Right forelimb (tissue), 1 donor: Measurements from ENCODE around the gene DGCR2.
"Not testable (repeated sequence)": the region's sequence is repeated elsewhere in the genome, so short reads cannot be mapped to it uniquely, and the experiment has no call there.

Source experiments
- DNase-seq: peaks from one replicate; pipeline ENCODE4 v3.0.0-alpha.2; 2018

Gene DGCR2

DNA sequence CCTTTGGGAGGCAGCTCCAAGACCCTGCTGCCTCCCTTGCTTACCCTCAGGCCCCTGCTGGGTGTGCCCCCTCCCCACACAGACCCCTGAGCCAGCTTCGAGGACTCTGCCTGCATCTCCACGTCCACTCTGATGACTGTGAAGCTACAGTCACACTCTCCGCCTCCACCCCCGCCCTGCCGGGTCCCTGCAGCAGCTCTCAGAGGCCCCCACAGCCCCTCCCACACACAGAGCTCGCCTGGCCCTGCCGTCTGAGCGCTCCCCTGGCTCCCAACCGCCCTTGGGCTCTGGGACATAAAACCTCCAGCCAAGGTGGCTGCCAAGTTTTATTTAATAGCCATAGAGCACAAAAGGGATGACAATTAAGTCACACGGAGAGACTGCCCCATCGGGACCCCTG, 96.1 kb downstream of the DGCR2 start:
- DNase-seq = not testable (repeated sequence)

DNA sequence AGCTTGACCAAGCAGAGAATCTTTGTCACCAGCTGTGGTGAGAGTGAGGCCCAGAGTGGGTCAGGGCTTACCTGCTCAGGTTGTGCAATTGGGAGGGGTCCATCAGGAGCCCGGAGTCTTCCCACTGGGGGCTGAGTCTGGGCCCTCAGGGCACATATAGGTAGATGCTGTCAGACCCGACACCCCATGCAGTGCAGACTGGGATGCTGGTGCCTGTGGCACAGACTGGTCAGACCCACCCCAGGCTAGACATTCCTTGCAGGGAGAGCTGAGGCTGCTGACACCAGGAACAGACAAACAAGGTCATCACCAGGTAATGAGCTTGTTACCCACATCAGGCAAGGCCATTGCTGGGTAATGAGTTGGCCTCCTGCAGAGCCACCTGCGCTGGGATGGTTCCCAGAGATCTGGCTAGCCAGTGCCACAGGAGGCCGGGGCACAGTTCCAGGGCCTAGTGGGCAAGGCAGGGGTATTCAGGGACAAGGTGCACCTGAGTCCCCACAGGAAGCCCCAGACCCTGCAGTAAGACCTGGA, 97.2 kb downstream of the DGCR2 start:
- not testable (repeated sequence) for DNase-seq

DNA sequence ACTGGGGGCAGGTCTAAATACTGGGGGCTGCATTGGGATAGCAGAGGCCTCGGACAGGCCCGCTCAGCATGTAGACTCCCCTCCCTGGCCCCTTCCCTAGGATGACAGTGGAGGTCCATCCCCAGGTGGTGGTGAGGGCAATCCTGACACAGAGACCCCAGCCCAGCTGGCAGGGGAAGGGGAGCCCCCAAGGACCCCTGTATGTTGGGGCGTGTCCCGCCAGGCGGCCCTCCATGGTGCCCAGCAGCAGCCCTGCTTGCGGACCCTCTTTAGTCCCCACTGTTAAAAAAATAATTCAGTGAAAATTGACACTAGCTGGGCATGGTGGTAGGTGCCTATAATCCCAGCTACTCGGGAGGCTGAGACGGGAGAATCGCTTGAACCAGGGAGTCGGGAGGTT, 98.3 kb downstream of the DGCR2 start:
- DNase-seq = not testable (repeated sequence)

DNA sequence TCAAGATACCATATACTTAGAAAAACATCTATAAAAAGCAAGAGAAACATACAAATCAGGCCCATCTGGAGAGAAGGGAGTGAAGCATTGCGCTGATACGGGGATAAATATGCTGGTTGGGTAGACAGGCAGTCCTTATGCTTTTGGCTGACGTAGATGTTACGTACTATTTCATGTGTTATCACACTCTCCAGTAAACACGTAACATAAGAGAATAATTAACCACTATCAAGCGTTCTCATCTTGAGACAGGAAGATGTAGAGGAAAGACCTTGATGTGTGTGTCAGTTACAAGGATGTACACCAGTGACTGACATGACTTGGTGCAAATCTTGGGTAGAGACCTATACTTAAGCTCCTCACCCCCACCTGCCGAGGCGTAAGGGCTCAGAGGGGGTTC, 99.5 kb downstream of the DGCR2 start:
- DNase-seq = no peak

DNA sequence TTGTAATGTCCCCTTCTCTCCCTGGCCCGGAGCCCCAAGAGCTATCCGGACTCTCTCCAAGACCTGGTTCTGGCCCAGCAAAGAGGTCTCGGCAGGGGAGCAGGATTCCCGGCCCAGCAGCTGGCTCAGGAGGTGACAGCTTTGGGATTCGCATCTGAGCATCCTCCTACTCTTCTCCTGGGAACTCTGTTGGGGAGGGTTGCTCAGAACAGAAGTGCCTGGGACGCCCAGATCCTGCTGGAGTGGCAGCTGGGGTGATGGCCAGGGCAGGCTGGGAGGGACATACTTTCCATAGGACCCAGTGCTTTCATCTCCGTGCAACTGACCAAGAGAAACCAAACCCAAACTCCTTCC, 102.6 kb downstream of the DGCR2 start:
- DNase-seq = no peak

DNA sequence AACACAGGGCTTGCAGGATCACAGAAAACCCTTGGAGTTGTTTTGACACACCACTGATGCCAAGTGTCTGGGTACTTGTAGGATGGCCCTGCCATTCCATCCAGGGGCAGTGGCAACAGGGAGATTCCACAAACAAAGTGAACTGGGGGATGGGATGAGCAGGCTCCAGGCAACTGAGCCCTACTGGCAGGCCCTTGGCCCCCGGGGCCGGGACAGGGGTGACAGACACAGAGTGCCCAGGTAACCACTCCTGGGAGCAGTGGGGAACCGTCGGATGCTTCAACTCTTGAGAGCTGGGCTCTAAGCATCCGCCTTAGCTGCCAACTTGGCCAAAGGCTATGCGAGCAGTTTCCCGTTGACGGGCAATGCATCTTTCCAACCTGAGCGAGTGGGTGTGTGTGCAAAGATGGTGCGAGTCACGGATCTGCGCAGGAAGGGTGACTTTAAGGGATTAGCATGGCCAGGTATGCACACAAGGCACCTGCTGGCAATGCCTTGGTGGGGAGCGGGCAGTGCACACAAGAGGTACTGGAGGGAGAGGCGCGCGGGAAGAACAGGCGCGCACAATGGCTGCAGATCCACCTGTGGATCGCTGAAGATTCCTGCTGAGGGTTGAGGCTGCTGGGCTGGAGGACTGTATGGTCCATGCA, 103.1 kb downstream of the DGCR2 start:
- DNase-seq = no peak

DNA sequence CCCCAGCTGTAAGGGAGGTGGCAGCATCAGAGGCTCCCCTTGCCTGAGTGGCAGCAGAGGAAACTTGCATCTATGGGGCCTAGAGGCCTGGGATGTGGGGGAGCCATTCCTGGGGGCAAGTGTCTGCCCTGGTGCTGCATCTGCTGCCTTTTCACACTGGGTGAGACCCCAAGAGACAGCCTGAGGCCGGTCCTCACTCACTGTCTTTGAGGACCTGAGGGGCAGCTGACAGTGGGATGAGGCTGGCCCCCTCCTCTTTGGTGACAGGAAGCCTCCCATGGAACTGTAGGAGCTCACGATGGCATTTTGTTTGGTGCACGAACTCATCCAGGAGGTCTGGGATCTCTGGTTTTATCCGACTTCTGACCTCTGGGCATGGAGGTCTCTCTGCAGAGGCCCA, 104.0 kb downstream of the DGCR2 start:
- no peak for DNase-seq

DNA sequence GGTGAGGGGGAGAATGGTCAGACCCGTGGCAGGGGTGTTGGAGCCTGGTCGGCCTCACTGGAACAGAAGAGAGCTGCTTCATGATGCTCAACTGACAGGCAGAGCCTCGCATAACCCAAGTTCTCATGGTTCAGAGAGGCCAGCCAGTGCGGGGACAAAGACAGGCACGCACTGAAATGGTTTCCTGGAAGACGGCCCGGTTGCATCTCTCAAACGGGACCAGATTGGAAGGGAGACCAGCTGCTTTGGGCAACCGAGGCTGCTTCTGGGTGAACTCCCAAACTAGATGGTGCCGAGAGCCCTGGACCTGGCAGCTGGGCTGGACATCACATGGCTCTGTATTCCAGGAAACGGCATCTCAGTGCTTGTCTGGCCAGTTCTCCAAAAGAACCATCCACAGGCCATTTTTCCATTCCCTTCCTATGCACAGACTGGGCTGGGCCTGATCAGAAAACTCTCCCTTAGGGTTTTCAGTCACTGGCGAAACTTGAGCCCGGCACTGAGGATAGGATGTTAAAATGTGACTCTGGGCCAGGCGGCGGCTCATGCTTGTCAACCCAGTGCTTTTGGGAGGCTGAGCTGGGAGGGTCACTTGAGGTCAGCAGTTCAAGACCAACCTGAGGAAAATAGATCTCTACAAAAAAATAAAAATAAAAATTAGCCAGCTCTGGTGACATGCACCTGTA, 106.0 kb downstream of the DGCR2 start:
- no peak for DNase-seq

DNA sequence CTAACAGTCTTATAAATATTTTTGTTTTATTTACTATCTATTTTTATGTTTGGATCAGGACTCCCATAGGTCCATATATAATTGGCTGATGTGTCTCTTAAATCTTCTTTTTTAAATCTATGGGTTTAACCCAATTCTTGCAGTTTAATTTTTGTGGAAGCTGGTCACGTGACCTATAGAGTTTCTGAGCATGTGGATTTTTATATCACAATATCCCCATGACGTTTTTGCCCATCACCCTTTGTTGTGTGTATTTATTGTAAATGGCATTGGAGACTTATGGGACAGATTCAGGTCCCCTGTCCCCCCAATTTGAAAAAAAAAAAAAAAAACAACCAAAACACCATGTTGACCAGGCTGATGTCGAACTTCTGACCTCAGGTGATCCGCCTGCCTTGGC, 107.3 kb downstream of the DGCR2 start:
- no peak for DNase-seq

DNA sequence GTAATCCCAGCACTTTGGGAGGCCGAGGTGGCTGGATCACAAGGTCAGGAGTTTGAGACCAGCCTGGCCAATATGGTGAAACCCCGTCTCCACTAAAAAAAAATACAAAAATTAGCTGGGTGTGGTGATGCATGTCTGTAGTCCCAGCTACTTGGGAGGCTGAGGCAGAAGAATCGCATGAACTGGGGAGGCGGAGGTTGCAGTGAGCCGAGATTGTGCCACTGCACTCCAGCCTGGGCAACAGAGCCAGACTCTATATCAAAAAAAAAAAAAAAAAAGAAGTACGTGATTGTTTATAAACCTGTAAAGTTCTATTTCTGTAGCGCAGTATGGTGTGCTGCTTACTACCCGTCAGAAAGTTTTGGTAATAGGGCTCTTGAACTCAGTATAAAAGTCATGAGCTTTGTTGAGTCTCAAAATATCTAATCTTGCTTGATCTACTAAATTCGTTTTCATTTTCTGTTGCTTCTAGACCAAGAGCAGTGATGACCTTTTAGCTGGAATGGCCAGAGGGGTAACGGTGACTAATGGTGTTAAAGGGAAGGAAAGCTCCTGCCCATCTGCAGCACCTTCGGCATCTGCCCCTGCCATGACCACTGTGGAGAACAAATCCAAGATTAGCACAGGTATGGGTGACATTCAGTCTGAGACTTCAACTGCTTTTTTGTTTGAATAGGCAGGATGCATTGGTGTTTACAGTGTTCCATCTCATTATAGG, 108.2 kb downstream of the DGCR2 start:
- DNase-seq = not testable (repeated sequence)

DNA sequence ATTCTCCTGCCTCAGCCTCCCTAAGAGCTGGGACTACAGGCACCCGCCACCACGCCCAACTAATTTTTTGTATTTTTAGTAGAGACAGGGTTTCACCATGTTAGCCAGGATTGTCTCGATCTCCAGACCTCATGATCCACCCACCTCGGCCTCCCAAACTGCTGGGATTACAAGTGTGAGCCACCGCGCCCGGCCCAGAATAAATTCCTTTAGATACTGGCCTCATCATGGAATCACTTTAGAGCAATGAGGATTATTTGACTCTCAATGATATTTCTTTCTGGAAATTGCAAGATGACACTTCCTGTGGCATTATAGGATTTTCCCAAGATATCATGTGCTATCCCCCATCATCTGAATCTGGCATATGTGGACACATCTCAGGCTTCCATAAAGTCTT, 108.8 kb downstream of the DGCR2 start:
- not testable (repeated sequence) for DNase-seq

DNA sequence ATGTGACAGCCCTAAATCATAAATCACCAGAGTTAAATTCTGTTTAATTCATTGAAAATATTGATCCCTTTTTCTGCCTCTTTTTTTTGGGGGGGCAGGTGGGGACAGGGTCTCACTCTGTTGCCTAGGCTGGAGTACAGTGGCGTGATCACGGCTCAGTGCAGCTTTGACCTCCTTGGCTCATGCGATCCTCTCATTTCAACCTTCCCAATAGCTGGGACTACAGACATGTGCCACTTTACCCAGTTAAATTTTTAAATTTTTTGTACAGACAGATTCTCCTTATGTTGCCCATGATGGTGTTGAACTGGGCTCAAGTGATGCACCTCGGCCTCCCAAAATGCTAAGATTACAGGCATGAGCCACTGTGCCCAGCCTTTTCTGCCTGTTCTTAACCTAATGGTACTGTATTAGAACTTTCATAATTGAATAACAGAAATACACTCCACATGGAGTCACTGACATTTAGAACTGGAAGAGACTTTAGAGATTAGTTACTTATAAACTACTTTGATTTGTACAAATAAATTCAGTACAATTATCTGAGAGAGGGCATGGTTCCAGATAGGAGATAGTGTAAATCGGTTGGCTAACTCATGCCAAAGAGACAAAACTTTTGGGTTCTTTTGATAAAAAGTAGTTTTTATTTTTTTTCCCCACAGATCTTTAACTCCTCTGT, 109.8 kb downstream of the DGCR2 start:
- DNase-seq = no peak

DNA sequence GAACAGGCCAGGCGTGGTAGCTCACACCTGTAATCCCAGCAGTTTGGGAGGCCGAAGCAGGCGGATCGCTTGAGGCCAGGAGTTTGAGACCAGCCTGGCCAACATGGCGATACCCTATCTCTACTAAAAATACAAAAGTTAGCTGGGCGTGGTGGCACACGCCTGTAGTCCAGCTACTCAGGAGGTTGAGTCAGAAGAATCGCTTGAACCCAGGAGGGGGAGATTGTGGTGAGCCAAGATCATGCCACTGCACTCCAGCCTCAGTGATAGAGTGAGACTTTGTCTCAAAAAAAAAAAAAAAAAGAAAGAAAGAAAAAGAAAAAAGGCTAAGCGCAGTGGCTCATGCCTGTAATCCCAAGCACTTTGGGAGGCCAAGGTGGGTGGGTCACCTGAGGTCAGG, 110.6 kb downstream of the DGCR2 start:
- DNase-seq = not testable (repeated sequence)

DNA sequence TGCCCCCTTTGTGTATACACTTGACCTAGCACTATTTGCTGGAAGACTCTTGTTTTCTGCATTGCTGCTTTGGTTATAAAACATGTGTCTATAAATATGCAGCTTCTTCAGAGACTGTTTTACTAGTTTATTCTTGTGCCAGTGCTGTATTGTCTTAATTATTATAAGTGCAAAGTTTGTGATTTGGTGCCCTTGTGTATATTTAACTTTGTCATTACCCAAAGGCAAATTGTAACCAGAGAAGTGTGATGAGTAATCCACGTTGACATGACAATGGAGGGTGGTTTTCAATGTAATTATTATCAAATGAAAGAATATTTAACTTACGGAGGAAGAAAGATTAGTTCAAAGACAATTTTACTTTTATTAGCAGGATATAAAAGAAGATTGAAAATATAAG, 111.1 kb downstream of the DGCR2 start:
- no peak for DNase-seq

DNA sequence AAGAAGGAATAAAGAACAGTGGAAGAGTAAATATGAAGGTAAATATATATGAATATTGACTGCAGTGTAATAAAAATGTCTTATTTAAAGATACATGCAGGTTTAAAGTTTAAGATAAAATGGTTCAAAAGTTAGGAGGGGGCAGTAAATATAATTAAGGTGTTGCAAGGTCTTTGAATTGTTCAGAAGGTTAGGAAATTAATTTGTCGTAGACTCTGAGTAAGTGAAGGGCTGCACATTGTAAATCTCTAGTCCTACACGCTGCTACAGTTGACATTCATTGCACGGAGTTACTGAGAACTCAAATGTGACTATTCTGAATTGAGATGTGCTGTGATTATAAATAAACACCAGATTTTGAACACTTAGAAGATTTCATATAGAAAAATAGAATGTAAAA, 116.3 kb downstream of the DGCR2 start:
- DNase-seq = no peak

DNA sequence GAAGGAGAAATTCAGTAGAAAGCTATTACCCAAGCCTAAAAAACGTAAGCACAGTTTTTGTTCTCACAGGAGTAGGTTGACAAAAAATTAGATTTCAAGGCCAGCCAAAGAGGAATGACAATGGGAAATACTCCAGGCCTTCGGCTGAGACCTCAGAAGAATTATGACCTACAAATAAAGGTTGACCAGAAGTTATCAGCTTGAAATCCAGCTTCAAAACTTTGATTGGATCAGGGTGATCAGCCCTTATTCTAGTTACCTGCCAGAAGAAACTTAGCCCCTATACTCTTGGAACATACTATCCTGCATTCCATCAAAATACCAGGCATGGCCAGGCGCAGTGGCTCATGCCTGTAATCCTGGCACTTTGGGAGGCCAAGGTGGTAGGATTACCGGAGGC, 117.7 kb downstream of the DGCR2 start:
- DNase-seq = no peak

DNA sequence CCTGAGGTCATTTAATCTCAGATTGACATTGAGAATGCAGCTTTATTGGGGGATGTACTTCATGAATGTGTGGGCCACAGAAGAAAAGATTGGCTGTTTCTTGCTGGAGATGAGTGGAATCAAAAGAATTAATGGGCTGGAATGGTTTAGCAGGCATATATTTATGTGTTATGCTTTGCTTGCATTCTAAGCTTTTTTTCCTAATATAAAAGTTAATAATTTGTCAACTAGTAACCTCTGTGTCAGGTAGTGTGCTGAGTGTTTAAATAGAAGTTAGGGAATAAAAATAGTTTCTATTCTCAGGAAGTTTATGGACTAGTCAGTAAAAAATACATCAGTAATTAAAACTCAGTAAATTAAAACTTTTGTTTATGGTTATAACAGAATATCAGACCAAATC, 118.7 kb downstream of the DGCR2 start:
- DNase-seq = no peak

DNA sequence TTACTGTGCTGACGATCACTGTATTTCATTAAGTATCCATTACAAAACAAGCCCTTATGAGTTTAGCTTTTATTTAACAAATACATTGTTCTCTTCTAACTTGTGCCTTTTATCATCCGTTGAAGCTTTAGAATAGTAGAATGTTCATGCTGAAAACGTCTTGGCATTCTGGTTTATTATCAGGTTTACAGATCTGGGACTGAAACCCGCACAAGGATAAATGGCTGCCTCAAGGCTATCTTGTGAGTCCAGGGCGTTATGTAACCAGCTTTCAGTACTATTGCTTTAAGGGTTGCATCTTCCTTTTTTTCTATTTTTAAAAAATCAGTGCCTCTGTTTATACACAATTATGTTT, 119.6 kb downstream of the DGCR2 start:
- DNase-seq = no peak

DNA sequence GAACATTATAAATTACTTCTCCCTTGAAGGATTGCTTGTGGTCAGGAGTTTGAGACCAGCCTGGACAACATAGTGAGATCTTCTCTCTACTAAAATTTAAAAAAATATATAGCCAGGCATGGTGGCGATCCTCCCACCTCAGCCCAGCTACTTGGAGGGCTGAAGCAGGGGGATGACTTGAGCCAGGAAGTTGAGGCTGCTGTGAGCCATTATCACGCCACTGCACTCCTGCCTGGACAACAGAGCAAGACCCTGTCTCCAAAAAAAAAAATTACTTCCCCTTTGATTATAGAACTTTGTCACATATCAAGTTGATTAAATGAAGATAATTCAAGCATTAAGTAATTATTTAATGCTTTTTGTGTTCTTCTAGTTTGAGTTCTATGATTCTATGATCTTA, 121.0 kb downstream of the DGCR2 start:
- no peak for DNase-seq

DNA sequence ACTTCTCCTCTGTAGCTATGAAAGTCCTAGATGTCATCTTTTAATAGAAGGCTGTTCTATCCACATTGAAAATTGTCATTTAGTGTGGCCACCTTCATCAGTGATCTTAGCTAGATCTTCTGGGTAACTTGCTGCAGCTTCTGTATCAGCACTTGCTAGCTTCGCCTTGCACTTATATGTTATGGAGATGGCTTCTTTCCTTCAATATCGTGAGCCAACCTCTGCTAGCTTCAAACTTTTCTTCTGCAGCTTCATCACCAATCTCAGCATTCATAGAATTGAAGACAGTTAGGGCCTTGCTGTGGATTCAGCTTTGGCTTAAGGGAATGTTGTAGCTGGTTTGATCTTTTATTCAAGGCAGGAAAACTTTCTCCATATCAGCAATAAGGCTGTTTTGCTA, 122.1 kb downstream of the DGCR2 start:
- DNase-seq = not testable (repeated sequence)

DNA sequence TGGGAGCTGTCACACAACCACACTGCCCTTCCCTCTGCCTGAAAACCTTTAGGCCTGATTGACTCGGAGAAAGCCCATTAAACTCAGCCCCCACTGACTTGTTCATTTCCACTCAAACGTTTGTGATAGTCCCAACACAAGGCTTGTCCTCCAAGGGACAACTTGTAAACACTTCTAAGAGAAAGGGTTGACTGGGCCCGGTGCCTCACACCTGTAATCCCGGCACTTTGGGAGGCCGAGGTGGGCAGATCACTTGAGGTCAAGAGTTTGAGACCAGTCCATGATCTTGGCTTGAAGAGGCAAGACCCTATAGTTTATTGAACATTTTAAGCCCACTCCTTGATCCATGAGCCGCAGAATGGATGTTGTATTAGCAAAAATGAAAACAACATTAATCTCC, 122.8 kb downstream of the DGCR2 start:
- DNase-seq = no peak

DNA sequence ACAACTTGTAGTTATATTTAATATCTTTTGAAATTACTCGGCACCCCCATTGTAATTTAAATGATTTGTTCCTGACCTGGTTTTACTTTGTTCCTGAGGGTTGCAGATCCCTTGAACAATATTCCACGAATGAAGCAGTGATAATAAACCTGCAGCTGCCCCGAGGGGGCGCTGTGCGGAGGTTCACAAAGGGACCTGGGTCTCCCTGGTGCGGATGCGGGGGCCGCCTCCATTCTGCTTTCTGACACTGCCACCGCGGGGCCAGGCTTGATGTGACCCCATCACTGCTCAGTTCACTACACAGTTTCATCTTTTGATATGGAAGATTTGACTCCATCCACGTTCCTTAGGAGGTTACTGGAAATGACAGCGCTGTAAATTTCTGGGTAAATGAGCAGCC, 123.2 kb downstream of the DGCR2 start:
- no peak for DNase-seq

DNA sequence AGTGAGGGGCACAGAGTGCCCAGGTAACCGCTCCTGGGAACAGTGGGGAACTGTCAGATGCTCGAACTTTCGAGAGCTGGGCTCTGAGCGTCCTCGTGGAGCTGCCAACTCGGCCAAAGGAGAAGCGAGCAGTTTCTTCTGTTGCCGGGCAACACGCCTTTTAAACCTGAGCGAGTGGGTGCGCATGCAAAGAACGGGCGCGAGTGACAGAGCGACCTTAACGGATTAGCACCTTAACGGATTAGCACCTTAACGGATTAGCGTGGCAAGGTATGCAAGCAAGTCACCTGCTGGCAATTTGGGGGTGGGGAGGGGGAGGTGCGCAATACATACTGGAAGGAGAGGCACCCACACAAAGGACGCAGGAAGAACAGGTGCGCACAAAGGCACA, 124.3 kb downstream of the DGCR2 start:
- DNase-seq = no peak
